ENCODE measurements around the gene C12orf42.

The C12orf42 gene

DNA sequence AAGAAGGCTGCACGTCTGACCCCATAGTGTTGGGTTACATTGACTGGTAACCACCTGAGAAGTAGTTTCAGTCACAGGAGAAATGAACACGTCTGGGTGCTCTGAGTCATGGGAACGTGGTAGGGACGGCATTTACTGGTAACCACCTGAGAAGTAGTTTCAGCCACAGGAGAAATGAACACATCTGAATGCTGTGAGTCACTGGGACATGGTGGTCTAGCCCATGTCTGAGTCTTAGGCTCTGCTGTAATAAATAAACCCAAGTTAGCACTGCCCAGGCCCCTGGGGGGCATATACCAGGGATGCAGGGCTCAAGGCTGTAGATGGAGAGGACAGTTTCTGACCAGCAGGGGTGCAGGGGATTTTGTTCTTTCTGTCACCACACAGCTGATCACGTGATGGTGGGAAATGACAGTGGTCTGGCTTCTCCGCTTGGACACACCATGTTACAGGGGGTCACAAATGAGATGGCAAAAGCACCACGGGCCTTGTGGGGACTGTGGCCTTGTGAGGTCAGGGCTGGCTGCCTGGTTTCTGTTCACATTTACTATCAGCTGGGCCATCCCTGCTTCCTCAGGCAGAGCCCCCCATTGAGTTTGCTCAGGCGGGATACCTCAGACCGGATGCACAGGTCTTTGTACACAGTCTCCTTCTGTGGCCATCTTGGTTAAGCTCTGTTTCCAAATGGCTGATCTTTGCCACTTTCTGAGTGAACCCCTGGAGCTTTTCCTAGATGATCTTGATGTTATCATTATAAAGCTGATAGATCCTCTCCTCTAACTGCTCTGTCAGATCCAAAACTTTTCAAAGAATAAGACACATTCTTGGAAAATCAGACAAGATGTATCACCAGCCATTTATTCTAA lies 9.8 kb upstream of the C12orf42 start:
- DNase-seq: peak; percentile 74 to 88
- peak overlapping the region in 1 of 2 donors; percentile 48 for H3K27ac Mint-ChIP-seq
- H3K27me3 Mint-ChIP-seq: peaks cover 17% of the 10 kb centered on the region
- peaks cover 37% of the 10 kb centered on the region for H3K4me1 Mint-ChIP-seq
- H3K4me3 Mint-ChIP-seq: peak overlapping the region; percentile 2 to 42
- no peaks in the 10 kb centered on the region for H3K9me3 Mint-ChIP-seq
- peak; percentile 98 for ATAC-seq

DNA sequence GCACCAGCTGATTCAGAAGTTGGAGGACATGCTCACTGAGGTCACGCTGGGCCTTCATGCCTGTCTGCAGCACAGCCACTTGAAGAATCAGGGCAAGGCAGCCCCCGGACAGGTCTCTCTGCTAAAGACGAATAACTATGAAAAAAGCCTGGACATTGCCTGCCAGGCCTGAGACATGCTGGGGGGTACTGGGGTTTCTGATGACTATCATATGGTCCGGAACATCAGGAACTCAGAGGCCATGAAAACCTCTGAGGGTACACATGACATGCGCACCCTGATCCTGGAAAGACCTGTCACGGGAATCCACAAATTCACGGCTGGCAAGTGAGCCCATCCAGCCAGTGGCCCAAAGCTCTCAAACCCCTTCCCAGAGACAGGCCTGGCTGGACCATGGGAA lies 8.8 kb upstream of the C12orf42 start:
- Mint-ChIP-seq H3K27me3 (peaks cover 18% of the 10 kb centered on the region), H3K9me3 (no peaks in the 10 kb centered on the region), H3K4me3 (peak overlapping the region in 1 of 2 donors; percentile 37), H3K27ac (no peak overlapping the region), H3K4me1 (peaks cover 41% of the 10 kb centered on the region)
- no peak for DNase-seq
- no peak for ATAC-seq

DNA sequence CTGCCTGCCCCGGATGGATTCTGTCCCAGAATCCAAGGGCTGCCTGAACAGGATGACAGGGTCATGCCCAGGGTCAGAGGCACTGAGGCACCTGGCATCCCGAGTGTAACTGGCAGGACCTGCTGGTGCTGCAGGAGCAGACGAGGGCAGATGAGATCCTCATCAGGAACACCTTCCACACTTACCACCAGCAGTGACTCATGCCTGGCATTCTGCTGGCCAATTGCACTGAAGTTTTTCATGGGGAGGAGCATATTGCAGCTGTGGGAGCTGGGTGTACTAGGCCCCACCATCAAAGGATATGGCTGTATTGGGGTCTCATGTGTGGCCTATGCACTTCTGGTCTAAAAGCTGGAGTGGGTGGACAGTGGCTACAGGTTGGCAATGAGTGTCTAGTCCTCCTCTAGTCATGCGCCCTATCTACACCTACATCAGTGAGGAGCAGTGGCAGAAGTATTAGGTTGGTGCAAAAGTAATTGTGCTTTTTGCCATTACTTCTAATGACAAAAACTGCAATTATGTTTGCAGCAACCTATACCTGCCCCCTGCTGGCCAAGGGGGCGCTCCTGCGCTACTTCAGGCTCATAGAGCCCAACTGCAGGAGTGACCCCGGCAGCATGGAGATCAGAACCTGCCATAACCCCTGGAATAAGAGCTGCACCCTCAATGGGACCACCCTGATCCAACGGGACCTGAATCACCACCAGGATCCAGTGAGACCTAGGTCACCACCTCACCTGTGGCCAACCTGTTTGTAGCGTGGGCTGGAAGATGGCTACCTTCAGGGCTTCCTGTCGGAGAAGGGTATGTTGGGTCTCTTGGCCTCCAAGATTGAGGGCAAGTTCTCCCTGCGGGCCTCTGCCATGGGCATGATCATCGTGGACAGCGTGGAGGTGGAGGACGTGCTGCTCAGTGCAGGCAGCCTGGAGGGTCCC lies 8.0 kb upstream of the C12orf42 start:
- DNase-seq (peak; percentile 45 to 64), ATAC-seq (no peak)
- no peak overlapping the region for H3K4me3 Mint-ChIP-seq
- H3K27ac Mint-ChIP-seq: peak overlapping the region in 1 of 2 donors; percentile 28
- H3K4me1 Mint-ChIP-seq: peaks cover 48% of the 10 kb centered on the region
- peaks cover 26% of the 10 kb centered on the region for H3K27me3 Mint-ChIP-seq
- peaks cover 0 to 6% of the 10 kb centered on the region in 2 donors for H3K9me3 Mint-ChIP-seq

DNA sequence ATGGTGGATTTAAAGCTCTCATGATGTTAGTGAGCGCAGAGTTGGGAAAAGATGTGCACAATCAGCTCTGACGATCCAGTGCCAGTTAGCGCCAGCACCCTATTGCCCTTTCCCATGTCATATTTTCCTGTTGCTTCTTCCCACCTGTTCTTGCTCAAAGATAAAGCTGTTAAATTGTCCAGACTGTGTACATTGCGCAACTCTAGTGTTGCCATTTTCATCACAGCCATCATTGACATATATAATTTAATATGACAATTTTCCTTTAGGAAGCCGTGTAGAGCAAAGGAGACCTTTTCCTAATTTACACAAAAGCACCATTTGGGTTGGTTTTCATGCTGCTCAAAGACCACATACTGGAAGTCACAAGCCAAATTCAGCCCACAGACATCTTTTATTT lies 5.7 kb upstream of the C12orf42 start:
- no peak overlapping the region for H3K4me3 Mint-ChIP-seq
- peaks cover 48% of the 10 kb centered on the region for H3K4me1 Mint-ChIP-seq
- H3K27ac Mint-ChIP-seq: no peak overlapping the region
- peaks cover 6 to 13% of the 10 kb centered on the region in 2 donors for H3K9me3 Mint-ChIP-seq
- DNase-seq (no peak), ATAC-seq (no peak)
- peaks cover 36% of the 10 kb centered on the region for H3K27me3 Mint-ChIP-seq

DNA sequence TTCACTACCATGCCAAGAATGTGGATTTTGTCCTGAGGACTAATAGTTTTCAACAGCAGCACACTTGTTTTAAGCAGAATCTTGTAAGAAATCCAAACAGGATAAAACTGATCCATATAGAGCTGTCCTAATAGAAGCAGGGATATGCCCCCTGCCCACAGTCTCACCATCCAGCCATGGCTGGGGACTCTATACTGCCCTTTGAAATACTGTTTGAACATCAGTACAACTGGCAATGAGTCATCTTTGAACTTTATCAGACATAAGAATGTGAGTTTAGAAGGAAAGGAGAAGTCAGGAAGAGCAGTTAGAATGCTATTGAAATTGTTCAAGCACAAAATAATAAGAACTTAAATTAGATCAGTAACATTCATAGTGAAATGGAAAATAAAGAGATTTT lies 3.8 kb upstream of the C12orf42 start:
- H3K27ac Mint-ChIP-seq: no peak overlapping the region
- DNase-seq (no peak), ATAC-seq (no peak)
- H3K4me1 Mint-ChIP-seq: peaks cover 45% of the 10 kb centered on the region
- peaks cover 43% of the 10 kb centered on the region for H3K27me3 Mint-ChIP-seq
- H3K4me3 Mint-ChIP-seq: no peak overlapping the region
- H3K9me3 Mint-ChIP-seq: peaks cover 6 to 13% of the 10 kb centered on the region in 2 donors

DNA sequence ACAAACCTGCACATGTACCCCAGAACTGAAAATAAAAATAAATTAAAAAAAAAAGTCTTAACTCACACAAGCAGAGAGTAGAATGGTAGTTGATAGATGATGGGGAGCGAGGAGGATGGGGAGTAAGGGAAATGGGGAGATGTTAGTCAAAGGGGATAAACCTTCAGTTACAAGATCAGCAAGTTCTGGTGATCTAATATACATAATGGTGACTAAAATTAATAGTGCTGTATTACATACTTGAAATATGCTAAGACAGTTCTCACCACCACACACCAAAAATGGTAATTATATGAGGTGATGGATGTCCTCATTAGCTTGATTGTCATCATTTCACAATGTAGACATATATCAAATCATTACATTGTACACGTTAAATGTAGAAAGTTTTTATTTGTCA lies 3.2 kb upstream of the C12orf42 start:
- DNase-seq: peak in 1 of 2 donors; percentile 20
- peaks cover 6 to 13% of the 10 kb centered on the region in 2 donors for H3K9me3 Mint-ChIP-seq
- peak overlapping the region; percentile 2 to 91 for H3K27ac Mint-ChIP-seq
- peaks cover 49% of the 10 kb centered on the region for H3K27me3 Mint-ChIP-seq
- peak; percentile 73 for ATAC-seq
- H3K4me3 Mint-ChIP-seq: peak overlapping the region; percentile 37 to 54
- peaks cover 45% of the 10 kb centered on the region for H3K4me1 Mint-ChIP-seq

DNA sequence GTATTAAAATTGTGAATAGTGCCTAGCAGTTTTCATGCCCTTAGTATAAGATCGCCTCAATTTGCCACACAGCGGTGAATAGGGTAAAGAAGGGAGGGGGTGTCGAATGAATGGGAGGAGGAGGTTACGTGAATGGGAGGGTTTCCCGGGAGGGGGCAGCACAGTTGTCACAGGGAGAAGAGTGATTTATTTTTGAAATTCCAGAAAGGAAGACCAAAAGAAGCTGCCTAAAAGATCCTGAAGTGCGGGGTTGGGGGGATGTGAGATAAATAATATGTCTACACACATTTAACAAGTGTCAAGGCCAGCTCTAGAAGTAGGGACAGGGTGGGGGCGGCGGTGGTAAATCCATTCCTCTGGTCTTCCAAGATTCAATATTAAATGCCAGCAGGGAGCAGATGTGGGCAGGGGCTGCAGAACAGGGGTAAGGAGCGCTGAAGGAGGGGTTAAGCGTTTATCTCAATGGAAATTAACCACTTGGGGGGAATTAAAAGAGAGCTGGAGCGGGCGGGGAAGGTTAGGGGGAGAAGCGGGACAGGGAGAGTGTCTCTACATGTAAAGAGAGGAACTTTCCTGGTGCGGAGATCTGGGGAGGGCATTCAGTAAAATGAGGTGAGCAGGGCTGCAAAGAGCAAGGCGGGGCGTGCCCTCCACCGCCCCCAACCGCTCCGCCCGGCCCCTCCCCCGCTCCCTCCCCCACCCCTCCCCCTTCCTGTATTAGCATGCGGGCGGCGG lies 867 bp downstream of the C12orf42 start:
- H3K4me3 Mint-ChIP-seq: peak overlapping the region; percentile 80 to 86
- peaks cover 6 to 13% of the 10 kb centered on the region in 2 donors for H3K9me3 Mint-ChIP-seq
- H3K27me3 Mint-ChIP-seq: peaks cover 52% of the 10 kb centered on the region
- ATAC-seq: no peak
- DNase-seq: no peak
- H3K4me1 Mint-ChIP-seq: peaks cover 29% of the 10 kb centered on the region
- H3K27ac Mint-ChIP-seq: no peak overlapping the region

DNA sequence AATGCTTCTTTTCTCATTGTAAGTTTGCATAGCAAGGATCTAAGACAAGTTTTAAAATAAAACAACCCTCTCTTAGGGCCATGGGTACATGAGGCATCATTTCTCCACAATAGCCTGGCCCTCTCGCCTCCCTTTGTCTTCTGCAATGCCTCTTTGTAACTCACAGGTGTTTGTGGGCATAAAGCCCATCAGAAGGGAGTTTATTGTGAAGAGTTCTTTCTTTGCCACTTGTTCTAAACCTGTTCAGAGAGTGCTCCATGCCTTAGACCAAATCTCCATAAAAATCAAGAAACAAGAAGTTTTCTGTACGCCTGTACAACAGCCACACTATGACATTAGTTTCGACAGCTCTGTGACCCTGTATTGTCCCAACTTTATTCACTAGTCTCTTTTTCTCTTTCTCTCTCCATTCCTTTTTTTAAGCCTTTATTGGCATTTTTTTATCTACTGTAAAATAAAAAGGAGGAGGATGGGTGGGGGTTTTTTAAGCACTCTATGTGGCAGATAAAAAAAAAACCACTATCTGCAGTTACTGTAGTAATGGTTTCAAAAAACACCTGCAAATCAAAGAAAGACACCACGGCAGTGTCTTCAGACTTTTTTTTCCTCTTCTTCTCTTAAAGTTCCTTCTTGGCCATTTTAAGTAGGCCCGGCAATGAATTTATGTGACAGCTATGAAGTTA lies 1.6 kb downstream of the C12orf42 start:
- no peak for DNase-seq
- Mint-ChIP-seq H3K4me1 (peaks cover 21% of the 10 kb centered on the region), H3K27me3 (peaks cover 46% of the 10 kb centered on the region), H3K9me3 (peaks cover 6 to 10% of the 10 kb centered on the region in 2 donors), H3K27ac (no peak overlapping the region), H3K4me3 (peak overlapping the region; percentile 80 to 86)
- ATAC-seq: no peak

DNA sequence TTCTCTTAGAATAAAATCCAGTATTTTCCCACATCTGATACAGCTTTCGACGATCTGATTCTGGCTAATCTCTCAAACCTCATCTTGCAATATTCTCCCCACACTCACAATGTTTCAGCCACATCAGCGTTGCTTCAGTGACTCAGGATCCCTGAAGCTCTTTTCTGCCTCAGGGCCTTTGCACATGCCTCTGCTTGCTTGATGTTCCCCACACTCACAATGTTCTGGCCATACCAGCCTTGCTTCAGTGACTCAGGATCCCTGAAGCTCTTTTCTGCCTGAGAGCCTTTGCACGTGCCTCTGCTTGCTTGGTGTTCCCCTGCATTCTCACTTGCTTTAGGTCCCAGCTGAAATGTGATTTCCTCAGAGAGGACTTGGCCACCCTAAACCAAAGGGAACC lies 2.6 kb downstream of the C12orf42 start:
- Mint-ChIP-seq H3K4me3 (no peak overlapping the region), H3K27ac (peak overlapping the region in 1 of 2 donors; percentile 29), H3K27me3 (peaks cover 40% of the 10 kb centered on the region), H3K4me1 (peaks cover 18% of the 10 kb centered on the region), H3K9me3 (peaks cover 9 to 11% of the 10 kb centered on the region in 2 donors)
- ATAC-seq: no peak
- DNase-seq: no peak

DNA sequence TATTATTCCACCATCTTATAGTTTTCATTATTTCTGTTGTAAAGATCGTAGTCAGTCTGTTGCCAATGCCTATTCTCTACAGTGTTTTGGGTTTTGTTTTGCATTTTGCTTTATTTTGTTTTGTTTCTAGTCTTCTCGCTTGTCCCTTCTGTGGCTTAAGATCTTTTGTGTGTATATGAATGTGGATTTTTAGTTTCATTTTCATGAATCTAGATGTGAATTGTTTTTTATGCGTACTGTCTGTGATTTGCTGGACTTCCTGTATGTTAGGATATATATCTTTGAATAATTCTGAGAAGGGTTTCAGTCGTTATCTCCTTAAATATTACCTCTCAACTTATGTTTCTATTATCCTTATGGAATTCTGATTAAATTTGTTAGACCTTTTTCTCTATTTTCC lies 13.4 kb downstream of the C12orf42 start:
- ATAC-seq: no peak
- H3K9me3 Mint-ChIP-seq: peaks cover 8 to 16% of the 10 kb centered on the region in 2 donors
- peak overlapping the region; percentile 2 to 54 for H3K4me3 Mint-ChIP-seq
- H3K4me1 Mint-ChIP-seq: no peaks in the 10 kb centered on the region
- DNase-seq: no peak
- H3K27ac Mint-ChIP-seq: peak overlapping the region in 1 of 2 donors; percentile 15
- H3K27me3 Mint-ChIP-seq: no peaks in the 10 kb centered on the region

DNA sequence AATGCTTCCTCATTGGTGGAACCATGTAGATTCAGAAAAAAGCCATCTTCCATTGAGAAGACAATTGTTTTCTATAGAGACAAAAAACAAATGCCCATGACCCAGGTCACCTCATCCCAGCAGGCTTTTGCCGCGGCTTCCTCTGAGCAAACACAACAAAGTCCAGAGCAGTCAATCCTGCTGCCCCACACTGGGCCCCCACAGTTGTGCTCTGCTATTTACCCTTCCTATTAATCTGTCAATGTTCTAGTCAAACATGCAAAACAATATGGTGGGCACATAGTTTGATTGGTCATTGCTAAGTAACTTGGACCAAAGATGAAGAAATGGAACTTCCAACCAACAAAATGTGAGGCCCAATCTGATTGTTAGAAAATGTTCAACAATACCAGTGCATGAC lies 20.7 kb downstream of the C12orf42 start:
- Mint-ChIP-seq H3K4me3 (no peak overlapping the region), H3K4me1 (peaks cover 6% of the 10 kb centered on the region), H3K9me3 (peaks cover 5 to 8% of the 10 kb centered on the region in 2 donors)

DNA sequence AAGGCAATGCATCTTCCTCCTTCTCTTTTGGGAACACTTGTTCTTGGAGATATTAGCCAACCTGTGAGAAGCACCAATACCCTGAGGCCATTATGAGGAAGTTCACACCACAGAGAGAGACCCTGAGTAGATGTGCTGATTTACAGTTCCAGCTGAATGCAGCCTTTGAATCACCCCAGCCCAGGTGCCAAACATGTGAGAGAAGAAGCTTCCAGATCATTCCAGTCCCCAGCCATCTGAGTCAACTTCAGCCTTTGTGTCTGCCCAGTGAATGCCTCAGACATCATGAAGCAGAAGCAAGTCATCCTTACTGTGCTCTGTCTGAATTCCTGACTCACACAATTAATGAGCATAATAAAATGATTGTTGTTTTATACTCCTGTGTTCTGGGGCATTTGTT lies 25.1 kb downstream of the C12orf42 start:
- Mint-ChIP-seq H3K27me3 (no peaks in the 10 kb centered on the region), H3K4me3 (no peak overlapping the region), H3K9me3 (peaks cover 0 to 3% of the 10 kb centered on the region in 2 donors), H3K4me1 (peaks cover 12% of the 10 kb centered on the region), H3K27ac (no peak overlapping the region)
- no peak for DNase-seq
- ATAC-seq: no peak

More for the DNA sequence above, 20.7 kb downstream of the C12orf42 start:
- DNase-seq: no peak
- ATAC-seq: no peak
- H3K27me3 Mint-ChIP-seq: no peaks in the 10 kb centered on the region
- no peak overlapping the region for H3K27ac Mint-ChIP-seq

DNA sequence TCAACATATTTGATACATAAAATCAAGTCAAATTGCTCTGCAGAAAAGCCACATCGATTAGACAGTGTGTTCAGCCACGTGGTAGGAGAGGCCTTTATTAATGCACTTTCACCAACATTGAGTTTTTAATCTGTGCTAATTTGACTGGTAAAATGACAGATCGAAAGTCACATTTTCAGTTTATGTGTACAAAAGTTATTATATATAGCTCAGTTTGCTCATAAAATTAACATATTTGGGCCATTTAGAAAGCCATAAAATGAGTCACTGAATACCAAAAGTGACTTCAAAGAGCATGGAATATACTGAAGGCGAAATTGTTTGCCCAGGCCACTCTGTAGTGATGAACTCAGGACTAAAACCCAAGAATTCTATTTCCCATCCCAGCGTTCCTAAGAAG lies 26.0 kb downstream of the C12orf42 start:
- H3K4me1 Mint-ChIP-seq: peaks cover 12% of the 10 kb centered on the region
- ATAC-seq (peak; percentile 39), DNase-seq (no peak)
- peaks cover 0 to 12% of the 10 kb centered on the region in 2 donors for H3K9me3 Mint-ChIP-seq
- H3K27ac Mint-ChIP-seq: no peak overlapping the region
- no peak overlapping the region for H3K4me3 Mint-ChIP-seq
- no peaks in the 10 kb centered on the region for H3K27me3 Mint-ChIP-seq

DNA sequence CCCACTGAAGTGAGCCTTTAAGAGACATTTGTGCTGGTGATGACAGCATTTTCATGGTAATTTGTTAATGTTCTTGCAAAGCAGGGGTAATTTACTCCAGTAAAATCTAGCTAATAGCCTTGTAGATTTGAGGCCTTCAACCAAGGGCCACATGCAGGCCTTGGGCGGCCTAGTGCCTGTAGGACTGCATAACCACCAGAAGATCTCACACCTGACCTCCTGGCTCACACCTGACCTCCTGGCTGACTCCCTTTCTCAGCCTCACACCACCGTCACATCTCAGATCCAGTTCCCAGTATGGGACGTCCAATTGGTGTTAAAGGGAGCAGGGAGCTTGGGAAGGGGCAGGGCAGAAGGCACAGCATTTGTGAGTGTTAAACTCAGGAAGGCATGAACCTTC lies 26.9 kb downstream of the C12orf42 start:
- no peak overlapping the region for H3K27ac Mint-ChIP-seq
- ATAC-seq (no peak), DNase-seq (no peak)
- H3K4me1 Mint-ChIP-seq: peaks cover 12% of the 10 kb centered on the region
- H3K27me3 Mint-ChIP-seq: no peaks in the 10 kb centered on the region
- peaks cover 6 to 21% of the 10 kb centered on the region in 2 donors for H3K9me3 Mint-ChIP-seq
- no peak overlapping the region for H3K4me3 Mint-ChIP-seq
